ENCODE results near the gene C1QL4.
A peak's percentile ranks its signal among the peaks of the same experiment; 100 is the strongest.
"Not testable (repeated sequence)": the region's sequence is repeated elsewhere in the genome, so short reads cannot be mapped to it uniquely, and the experiment has no call there.

Gene C1QL4

DNA sequence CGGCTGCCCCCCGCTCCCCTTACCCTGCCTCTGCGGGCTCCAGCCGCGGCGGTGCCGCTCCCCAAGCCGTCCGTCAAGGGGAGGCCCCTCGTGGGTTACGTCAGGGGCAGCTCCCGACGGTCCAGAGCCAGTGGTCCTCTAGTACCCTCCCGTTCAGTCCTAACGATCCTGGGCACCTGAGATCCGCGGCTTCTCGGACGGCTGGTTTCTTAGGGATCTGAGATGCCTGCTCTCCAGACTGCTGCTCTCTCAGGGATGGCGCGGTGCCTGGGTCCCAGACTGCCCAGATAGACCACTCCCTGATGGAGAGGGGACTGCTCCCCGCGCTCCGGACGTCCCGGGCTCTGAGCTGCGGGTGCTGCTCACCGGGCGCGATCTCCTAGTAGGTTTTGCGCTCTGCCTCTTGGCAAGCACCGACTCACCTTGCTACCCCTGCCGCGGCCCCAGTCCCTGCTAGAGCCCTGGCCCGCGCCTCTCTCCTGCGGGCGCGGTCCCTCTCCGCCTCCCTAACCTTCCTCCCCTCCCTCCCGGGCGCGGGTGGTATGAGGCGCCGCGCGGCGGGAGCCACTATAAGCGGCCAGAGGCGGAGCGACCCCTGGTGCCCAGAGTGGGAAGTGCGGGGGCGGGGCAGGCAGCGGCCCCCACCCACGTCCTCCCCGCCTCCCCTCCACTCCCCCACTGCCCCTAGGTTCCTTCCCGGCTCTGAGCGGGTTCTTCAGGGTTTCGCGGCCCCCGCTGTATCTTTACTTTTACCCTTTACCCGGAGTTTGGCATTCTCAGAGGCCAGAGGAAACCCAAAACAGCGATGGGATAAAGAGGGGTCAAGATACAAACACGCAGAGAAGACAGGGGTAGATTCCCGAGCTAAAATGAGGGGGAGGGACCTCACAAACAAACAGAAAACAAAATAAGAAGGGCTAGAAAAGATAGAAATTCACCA lies at the start of gene C1QL4:
Gene C1QL4, minus strand, starts transcription at position 544 of the 940 bp plus-strand sequence. CDS start 711 bp downstream, outside the sequence.
- H3K4me3 ChIP-seq (ENCODE audit: low read length in 2 of 2): peak within 1 kb of the TSS; percentile 38 to 49
- H3K9ac ChIP-seq (ENCODE audit: low read depth in 1 of 2, low read length in 2 of 2): peak within 1 kb of the TSS in 1 of 2 donors; percentile 30

DNA sequence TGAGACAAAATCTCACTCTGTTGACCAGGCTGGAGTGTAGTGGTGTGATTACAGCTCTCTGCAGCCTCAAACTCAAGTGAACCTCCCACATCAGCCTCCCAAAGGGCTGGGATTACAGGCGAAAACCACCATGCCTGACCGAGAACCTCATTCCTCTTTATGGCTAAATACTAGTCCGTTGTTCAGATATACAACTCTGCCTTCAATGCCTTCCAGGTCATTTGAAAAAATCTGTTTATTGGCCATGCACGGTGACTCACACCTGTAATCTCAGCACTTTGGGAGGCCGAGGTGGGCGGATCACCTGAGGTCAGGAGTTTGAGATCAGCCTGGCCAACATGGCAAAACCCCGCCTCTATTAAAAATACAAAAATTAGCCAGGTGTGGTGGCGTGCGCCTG lies 43.2 kb upstream of the C1QL4 start:
- not testable (repeated sequence) for H3K36me3 ChIP-seq (ENCODE audit: control insufficient read depth in 2 of 2, insufficient read depth in 2 of 2, low read length in 2 of 2); H3K4me3 ChIP-seq (ENCODE audit: low read length in 2 of 2); H3K27me3 ChIP-seq (ENCODE audit: control insufficient read depth in 2 of 2, insufficient read depth in 2 of 2, low read length in 2 of 2); H3K4me1 ChIP-seq (ENCODE audit: control insufficient read depth in 2 of 2, insufficient read depth in 2 of 2, low read length in 2 of 2); H3K9ac ChIP-seq (ENCODE audit: low read depth in 1 of 2, low read length in 2 of 2); H3K9me3 ChIP-seq (ENCODE audit: control insufficient read depth in 2 of 2, low read length in 2 of 2); H3K27ac ChIP-seq (ENCODE audit: low read depth in 2 of 2, low read length in 2 of 2)

More for the DNA sequence above, at the start of gene C1QL4:
- Histone ChIP-seq H3K9me3 (ENCODE audit: control insufficient read depth in 2 of 2, low read length in 2 of 2) (no peaks in the 10 kb centered on the region), H3K36me3 (ENCODE audit: control insufficient read depth in 2 of 2, insufficient read depth in 2 of 2, low read length in 2 of 2) (no peaks in the 10 kb centered on the region), H3K27ac (ENCODE audit: low read depth in 2 of 2, low read length in 2 of 2) (no peak within 1 kb of the TSS), H3K4me1 (ENCODE audit: control insufficient read depth in 2 of 2, insufficient read depth in 2 of 2, low read length in 2 of 2) (peaks cover 9 to 19% of the 10 kb centered on the region in 2 donors), H3K27me3 (ENCODE audit: control insufficient read depth in 2 of 2, insufficient read depth in 2 of 2, low read length in 2 of 2) (peaks cover 26 to 27% of the 10 kb centered on the region in 2 donors)

DNA sequence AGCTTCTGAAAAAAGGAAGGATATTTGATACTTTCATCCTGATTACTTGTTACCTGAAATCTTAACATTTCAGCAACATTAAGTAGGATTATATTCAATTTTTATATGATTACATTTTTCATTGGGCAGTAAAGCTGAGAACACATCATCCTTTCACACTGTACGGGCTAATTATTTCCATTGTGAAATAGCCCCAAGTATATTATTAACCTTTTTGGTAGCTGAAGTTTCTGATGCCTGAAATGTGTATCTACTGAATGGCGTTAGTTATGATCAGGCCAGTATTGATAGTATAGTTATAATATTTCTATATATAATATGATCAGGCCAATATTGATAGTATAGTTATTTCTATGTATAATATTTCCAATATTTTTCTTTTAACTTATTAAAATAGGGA lies 40.4 kb upstream of the C1QL4 start:
- no peaks in the 10 kb centered on the region for H3K9me3 ChIP-seq (ENCODE audit: control insufficient read depth in 2 of 2, low read length in 2 of 2)
- no peaks in the 10 kb centered on the region for H3K27me3 ChIP-seq (ENCODE audit: control insufficient read depth in 2 of 2, insufficient read depth in 2 of 2, low read length in 2 of 2)
- H3K4me1 ChIP-seq (ENCODE audit: control insufficient read depth in 2 of 2, insufficient read depth in 2 of 2, low read length in 2 of 2): no peaks in the 10 kb centered on the region
- H3K9ac ChIP-seq (ENCODE audit: low read depth in 1 of 2, low read length in 2 of 2): no peak overlapping the region
- H3K27ac ChIP-seq (ENCODE audit: low read depth in 2 of 2, low read length in 2 of 2): no peak overlapping the region
- H3K36me3 ChIP-seq (ENCODE audit: control insufficient read depth in 2 of 2, insufficient read depth in 2 of 2, low read length in 2 of 2): peaks cover 0 to 2% of the 10 kb centered on the region in 2 donors
- no peak overlapping the region for H3K4me3 ChIP-seq (ENCODE audit: low read length in 2 of 2)

DNA sequence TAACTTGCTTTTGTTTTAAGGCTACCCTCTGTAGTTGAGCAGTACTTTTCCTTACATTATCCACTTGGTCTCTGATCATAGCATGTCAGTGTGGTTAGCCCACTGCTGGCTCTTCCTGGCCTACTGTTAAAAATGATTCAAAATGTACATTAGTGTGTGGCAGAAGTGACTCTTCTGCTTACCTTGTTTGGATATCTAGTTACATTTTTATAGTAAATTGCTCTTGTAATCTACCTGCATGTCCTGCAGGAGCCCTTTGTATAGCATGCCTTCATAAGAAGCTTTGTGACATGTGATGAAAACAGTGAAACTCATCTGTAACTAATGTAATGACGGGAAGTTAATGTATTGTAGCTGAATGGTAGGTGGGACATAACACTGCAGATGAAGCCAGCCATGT lies 38.4 kb upstream of the C1QL4 start:
- Histone ChIP-seq H3K27ac (ENCODE audit: low read depth in 2 of 2, low read length in 2 of 2) (no peak overlapping the region), H3K9ac (ENCODE audit: low read depth in 1 of 2, low read length in 2 of 2) (no peak overlapping the region), H3K4me3 (ENCODE audit: low read length in 2 of 2) (no peak overlapping the region), H3K9me3 (ENCODE audit: control insufficient read depth in 2 of 2, low read length in 2 of 2) (no peaks in the 10 kb centered on the region), H3K36me3 (ENCODE audit: control insufficient read depth in 2 of 2, insufficient read depth in 2 of 2, low read length in 2 of 2) (peaks cover 0 to 2% of the 10 kb centered on the region in 2 donors), H3K4me1 (ENCODE audit: control insufficient read depth in 2 of 2, insufficient read depth in 2 of 2, low read length in 2 of 2) (no peaks in the 10 kb centered on the region), H3K27me3 (ENCODE audit: control insufficient read depth in 2 of 2, insufficient read depth in 2 of 2, low read length in 2 of 2) (no peaks in the 10 kb centered on the region)

DNA sequence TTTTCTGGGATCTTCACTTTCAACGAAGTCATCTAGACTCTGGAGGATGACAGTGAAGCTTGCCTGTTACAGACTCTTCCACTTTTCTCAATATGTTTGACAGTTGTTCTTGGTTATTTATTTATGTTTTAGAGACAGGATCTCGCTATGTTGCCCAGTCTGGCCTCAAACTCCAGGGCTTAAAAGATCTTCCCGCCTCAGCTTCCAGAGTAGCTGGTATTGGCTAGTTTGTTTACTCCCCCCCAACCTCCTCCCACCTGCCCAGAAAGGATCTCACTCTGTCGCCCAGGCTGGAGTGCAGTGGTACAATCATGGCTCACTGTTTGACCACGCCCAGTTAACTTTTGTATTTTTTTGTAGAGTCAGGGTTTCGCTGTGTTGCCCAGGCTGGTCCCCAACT lies 33.6 kb upstream of the C1QL4 start:
- H3K27ac ChIP-seq (ENCODE audit: low read depth in 2 of 2, low read length in 2 of 2): no peak overlapping the region
- H3K27me3 ChIP-seq (ENCODE audit: control insufficient read depth in 2 of 2, insufficient read depth in 2 of 2, low read length in 2 of 2): no peaks in the 10 kb centered on the region
- no peak overlapping the region for H3K4me3 ChIP-seq (ENCODE audit: low read length in 2 of 2)
- H3K9ac ChIP-seq (ENCODE audit: low read depth in 1 of 2, low read length in 2 of 2): no peak overlapping the region
- H3K36me3 ChIP-seq (ENCODE audit: control insufficient read depth in 2 of 2, insufficient read depth in 2 of 2, low read length in 2 of 2): peaks cover 0 to 2% of the 10 kb centered on the region in 2 donors
- H3K9me3 ChIP-seq (ENCODE audit: control insufficient read depth in 2 of 2, low read length in 2 of 2): no peaks in the 10 kb centered on the region
- H3K4me1 ChIP-seq (ENCODE audit: control insufficient read depth in 2 of 2, insufficient read depth in 2 of 2, low read length in 2 of 2): peaks cover 3 to 8% of the 10 kb centered on the region in 2 donors

DNA sequence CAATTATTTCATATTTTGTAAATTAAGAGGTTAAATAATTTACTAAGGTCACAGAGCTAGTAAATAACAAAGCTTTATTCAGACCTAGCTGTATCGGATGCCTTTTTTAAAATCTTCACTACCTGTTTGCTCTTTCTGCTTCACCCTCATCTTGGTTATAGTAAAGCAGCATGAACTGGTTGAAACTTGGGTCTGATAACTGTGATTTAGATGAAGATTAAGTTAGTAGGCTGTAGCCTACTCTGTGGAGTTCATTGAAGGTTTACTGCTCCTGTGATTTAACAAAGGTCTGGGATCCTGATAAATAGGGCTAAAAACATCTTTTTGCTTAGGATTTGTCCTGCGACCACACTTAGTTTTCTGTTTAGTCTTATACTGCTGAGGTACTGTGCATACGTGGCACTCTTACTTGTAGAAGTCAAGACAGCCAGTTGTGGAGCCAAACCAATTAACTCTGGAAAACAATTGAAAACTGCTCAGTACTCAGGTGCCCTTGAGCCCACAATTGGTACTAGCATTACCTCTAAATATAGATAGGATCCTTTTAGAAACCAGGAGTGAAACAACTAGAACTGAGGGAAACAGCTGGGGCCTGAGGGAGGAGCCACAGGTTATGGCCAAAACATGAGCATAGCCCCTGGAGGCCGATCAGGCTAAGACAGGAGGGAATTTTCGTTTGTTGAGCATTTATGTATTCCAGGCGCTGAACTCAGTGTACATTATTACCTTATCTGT lies 32.6 kb upstream of the C1QL4 start:
- Histone ChIP-seq H3K27ac (ENCODE audit: low read depth in 2 of 2, low read length in 2 of 2) (peak overlapping the region in 1 of 2 donors; percentile 1), H3K9me3 (ENCODE audit: control insufficient read depth in 2 of 2, low read length in 2 of 2) (no peaks in the 10 kb centered on the region), H3K27me3 (ENCODE audit: control insufficient read depth in 2 of 2, insufficient read depth in 2 of 2, low read length in 2 of 2) (no peaks in the 10 kb centered on the region), H3K4me3 (ENCODE audit: low read length in 2 of 2) (peak overlapping the region in 1 of 2 donors; percentile 32), H3K9ac (ENCODE audit: low read depth in 1 of 2, low read length in 2 of 2) (no peak overlapping the region), H3K36me3 (ENCODE audit: control insufficient read depth in 2 of 2, insufficient read depth in 2 of 2, low read length in 2 of 2) (peaks cover 0 to 2% of the 10 kb centered on the region in 2 donors), H3K4me1 (ENCODE audit: control insufficient read depth in 2 of 2, insufficient read depth in 2 of 2, low read length in 2 of 2) (peaks cover 3 to 8% of the 10 kb centered on the region in 2 donors)

DNA sequence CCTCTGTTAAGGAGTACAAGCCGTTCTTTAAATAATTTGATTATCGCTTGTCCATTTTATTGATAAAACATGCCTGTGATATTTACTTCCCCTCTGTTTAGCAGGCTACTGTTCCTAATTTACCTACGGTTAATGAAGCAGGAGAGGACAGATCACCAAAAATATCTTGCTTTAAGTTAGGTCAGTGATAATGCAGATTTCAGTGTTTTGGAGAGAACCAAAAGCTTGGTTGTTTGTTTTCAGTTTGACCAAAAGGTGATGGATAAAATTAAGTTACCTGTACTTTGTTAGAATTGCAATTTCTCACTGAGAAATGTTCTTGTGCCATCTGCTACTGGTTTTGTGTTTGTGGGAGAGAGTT lies 31.2 kb upstream of the C1QL4 start:
- Histone ChIP-seq H3K27ac (ENCODE audit: low read depth in 2 of 2, low read length in 2 of 2) (peak overlapping the region in 1 of 2 donors; percentile 85), H3K4me1 (ENCODE audit: control insufficient read depth in 2 of 2, insufficient read depth in 2 of 2, low read length in 2 of 2) (peaks cover 3 to 8% of the 10 kb centered on the region in 2 donors), H3K9ac (ENCODE audit: low read depth in 1 of 2, low read length in 2 of 2) (peak overlapping the region; percentile 71 to 92), H3K9me3 (ENCODE audit: control insufficient read depth in 2 of 2, low read length in 2 of 2) (no peaks in the 10 kb centered on the region), H3K4me3 (ENCODE audit: low read length in 2 of 2) (peak overlapping the region; percentile 83 to 87), H3K27me3 (ENCODE audit: control insufficient read depth in 2 of 2, insufficient read depth in 2 of 2, low read length in 2 of 2) (no peaks in the 10 kb centered on the region), H3K36me3 (ENCODE audit: control insufficient read depth in 2 of 2, insufficient read depth in 2 of 2, low read length in 2 of 2) (no peaks in the 10 kb centered on the region)

DNA sequence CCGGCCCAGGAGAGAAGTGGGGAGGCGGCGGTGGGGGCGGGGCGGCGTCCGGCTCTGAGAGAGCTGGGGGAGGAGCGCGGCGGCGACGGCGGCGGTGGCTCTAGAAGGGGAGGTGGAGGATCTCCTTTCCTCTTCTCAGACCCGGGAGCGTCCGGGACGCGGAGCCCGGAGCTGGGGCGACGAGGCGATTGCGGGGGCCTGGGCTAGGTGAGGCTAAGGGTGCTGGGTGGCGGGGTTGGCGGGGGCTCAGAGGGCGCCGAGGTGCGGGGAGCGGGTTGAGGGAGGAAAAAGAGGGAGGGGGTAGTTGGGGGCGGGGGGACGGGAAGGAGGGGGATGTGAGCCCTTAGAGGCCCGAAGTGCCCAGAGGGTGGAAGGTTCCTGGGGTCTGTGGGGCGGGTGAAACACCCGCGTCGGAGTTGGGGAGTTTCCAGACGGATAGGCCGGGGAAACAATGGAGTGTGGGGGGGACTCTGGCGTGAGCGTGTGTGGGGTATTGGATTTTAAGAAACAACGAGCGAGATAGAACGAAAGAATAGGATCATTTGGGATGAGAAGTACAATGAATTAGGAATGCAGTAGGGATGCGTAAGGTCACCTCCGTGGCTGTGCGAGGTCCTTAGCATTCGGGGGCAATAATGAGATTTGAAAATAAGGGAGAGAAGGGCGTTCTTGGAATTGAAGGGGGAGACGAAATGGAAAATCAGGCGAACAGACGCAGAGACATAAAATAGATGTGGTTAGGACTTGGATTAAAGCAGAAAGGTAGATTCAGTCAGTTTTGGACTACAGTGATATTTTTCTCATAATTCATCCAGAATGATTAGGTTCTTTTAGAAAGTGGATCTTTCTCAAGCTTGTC lies 30.6 kb upstream of the C1QL4 start, which contains the start of gene SPATS2:
Gene SPATS2, plus strand, starts transcription at position 82 of the 859 bp plus-strand sequence. CDS start 93,551 bp downstream, outside the sequence.
- Histone ChIP-seq H3K9ac (ENCODE audit: low read depth in 1 of 2, low read length in 2 of 2) (peak within 1 kb of the TSS; percentile 85 to 92), H3K9me3 (ENCODE audit: control insufficient read depth in 2 of 2, low read length in 2 of 2) (no peaks in the 10 kb centered on the region), H3K4me1 (ENCODE audit: control insufficient read depth in 2 of 2, insufficient read depth in 2 of 2, low read length in 2 of 2) (peaks cover 3 to 8% of the 10 kb centered on the region in 2 donors), H3K27me3 (ENCODE audit: control insufficient read depth in 2 of 2, insufficient read depth in 2 of 2, low read length in 2 of 2) (no peaks in the 10 kb centered on the region), H3K27ac (ENCODE audit: low read depth in 2 of 2, low read length in 2 of 2) (peak within 1 kb of the TSS; percentile 85 to 89), H3K4me3 (ENCODE audit: low read length in 2 of 2) (peak within 1 kb of the TSS; percentile 83 to 87), H3K36me3 (ENCODE audit: control insufficient read depth in 2 of 2, insufficient read depth in 2 of 2, low read length in 2 of 2) (no peaks in the 10 kb centered on the region)

DNA sequence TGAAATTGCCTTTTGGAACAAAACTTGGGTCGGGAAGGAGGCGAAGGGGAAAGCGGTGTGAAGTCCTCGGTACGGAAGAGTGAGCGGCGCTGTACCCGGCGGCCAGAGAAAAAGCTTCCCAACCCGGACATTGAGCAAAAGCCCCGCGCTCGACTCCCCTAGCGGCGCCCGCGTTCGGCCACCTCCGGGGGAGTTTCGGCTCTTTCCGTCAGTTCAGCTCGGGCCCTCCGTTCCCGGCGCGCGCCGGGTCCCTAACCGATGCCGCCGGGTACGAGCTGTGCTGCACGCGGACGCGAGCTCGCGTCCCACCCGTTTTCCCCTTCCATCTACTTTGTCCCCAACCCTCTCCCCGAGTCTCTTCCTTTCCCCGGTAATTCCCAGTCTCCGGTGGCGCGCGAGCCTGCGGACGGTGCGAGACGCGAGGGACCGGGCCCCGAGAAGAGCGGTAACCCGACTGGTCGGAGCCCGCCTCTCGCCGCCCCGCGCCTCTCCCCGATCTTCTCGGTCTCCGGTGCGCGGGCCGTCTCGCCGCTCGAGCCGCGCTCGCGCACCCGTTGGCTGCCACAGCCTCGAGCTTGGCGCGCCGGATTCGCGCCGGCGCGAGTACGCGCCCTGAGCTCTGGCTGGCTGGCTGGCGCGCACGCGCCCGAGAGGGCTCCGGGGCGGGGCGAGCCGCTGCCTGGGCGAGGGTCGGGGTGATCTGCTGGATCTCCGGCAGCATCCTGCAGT lies 29.8 kb upstream of the C1QL4 start:
- H3K4me1 ChIP-seq (ENCODE audit: control insufficient read depth in 2 of 2, insufficient read depth in 2 of 2, low read length in 2 of 2): peaks cover 3 to 8% of the 10 kb centered on the region in 2 donors
- H3K27ac ChIP-seq (ENCODE audit: low read depth in 2 of 2, low read length in 2 of 2): peak overlapping the region; percentile 85 to 89
- peak overlapping the region; percentile 85 to 92 for H3K9ac ChIP-seq (ENCODE audit: low read depth in 1 of 2, low read length in 2 of 2)
- peak overlapping the region; percentile 83 to 87 for H3K4me3 ChIP-seq (ENCODE audit: low read length in 2 of 2)
- no peaks in the 10 kb centered on the region for H3K27me3 ChIP-seq (ENCODE audit: control insufficient read depth in 2 of 2, insufficient read depth in 2 of 2, low read length in 2 of 2)
- no peaks in the 10 kb centered on the region for H3K9me3 ChIP-seq (ENCODE audit: control insufficient read depth in 2 of 2, low read length in 2 of 2)
- H3K36me3 ChIP-seq (ENCODE audit: control insufficient read depth in 2 of 2, insufficient read depth in 2 of 2, low read length in 2 of 2): no peaks in the 10 kb centered on the region

All from mucosa of rectum (tissue), 2 donors.